K562 (cell line): Measurements from ENCODE around the gene CAPZA1. TPM values are rescaled to one million over a fixed set of nuclear protein-coding genes. Genes with fewer than 3 reads are reported as not detected.

Experiments
- GATAD2A ChIP-seq: fragments of 450-650 bp; IDR thresholded peaks from 2 replicates; pipeline ENCODE4 v1.6.1; 2017
- JUND ChIP-seq, 2 experiments: IDR thresholded peaks; 2 replicates in 1 of 2; 3 replicates in 1 of 2; pipeline ENCODE4 v1.6.1; 2011; ENCODE audit warnings: borderline replicate concordance in 2 of 2, low read depth in 2 of 2, low read length in 2 of 2, improper control_type of control experiment in 1 of 2, missing biosample characterization in 1 of 2, missing genetic modification characterization in 1 of 2, missing genetic modification reagents in 1 of 2
- KDM4B ChIP-seq, 2 experiments: fragments of 450-650 bp in 1 of 2; sonication (generic) in 1 of 2; IDR thresholded peaks; 2 replicates each; pipeline ENCODE4 v1.6.1; 2016 to 2017; ENCODE audit warnings: borderline replicate concordance in 2 of 2, antibody characterized with exemption in 1 of 2, low read depth in 1 of 2, mild to moderate bottlenecking in 1 of 2
- NR2C2 ChIP-seq, 2 experiments: fragments of 200-800 bp in 1 of 2; sonication (Bioruptor generic) in 1 of 2; sonication (generic) in 1 of 2; formaldehyde crosslinking in 1 of 2; IDR thresholded peaks; 2 replicates each; pipeline versions ENCODE4 v1.6.1 to v1.8.0; 2016 to 2022; ENCODE audit warnings: mild to moderate bottlenecking in 1 of 2, missing compliant biosample characterization in 1 of 2, missing genetic modification characterization in 1 of 2, missing genetic modification reagents in 1 of 2
- SMC3 ChIP-seq: conservative IDR thresholded peaks from 2 replicates; pipeline ENCODE4 v1.6.1; 2011; ENCODE audit warnings: low read depth, low read length, improper control_type of control experiment; ENCODE audit not compliant: insufficient read depth
- ZNF436 ChIP-seq: fragments of 250-450, 450-650 bp; sonication (Bioruptor Pico); formaldehyde crosslinking; IDR thresholded peaks from 2 replicates; pipeline ENCODE4 v1.7.0; 2020; ENCODE audit warnings: mild to moderate bottlenecking
- polyA plus RNA-seq, 8 experiments: library from polyadenylated mRNA; depleted of rRNA in 4 of 8; stranded (reverse) in 5 of 8; unstranded in 3 of 8; fragments of >200 nt; fragmentation: Nextera tagmentation in 2 of 8; fragmentation: Illumina TruSeq in 1 of 8; extraction: Ambion mirVana in 2 of 8; extraction: Trizol in 1 of 8; gene quantifications; 2 replicates each; pipeline versions ENCODE4 v1.2.1 to v1.2.3, GENCODE V29; 2011 to 2014; ENCODE audit warnings: inconsistent platforms in 1 of 8, missing spikeins in 1 of 8
- total RNA-seq, 7 experiments: library from RNA; depleted of rRNA in 6 of 7; stranded (reverse); fragments of >200 nt in 6 of 7; fragmentation: Illumina TruSeq in 2 of 7; extraction: Trizol in 2 of 7; gene quantifications; 2 replicates each; pipeline versions ENCODE4 v1.2.1 to v1.2.3, GENCODE V29; 2011 to 2021; ENCODE audit warnings: low replicate concordance in 1 of 7
- TF ChIP-seq, protein P1 (sequence below): sonication (generic); formaldehyde crosslinking; IDR thresholded peaks from 2 replicates; pipeline ENCODE4 v1.8.1; 2023; ENCODE audit warnings: mild to moderate bottlenecking, missing genetic modification reagents
- TF ChIP-seq, protein P2 (sequence below), 2 experiments: IDR thresholded peaks; 2 replicates each; pipeline ENCODE4 v1.6.1; 2012; ENCODE audit warnings: improper control_type of control experiment in 2 of 2, low read depth in 2 of 2, low read length in 2 of 2, borderline replicate concordance in 1 of 2
- TF ChIP-seq, protein P3 (sequence below): fragments of 250-450 bp; sonication (Bioruptor Pico); IDR thresholded peaks from 2 replicates; pipeline ENCODE4 v1.5.0; 2021
- TF ChIP-seq, protein P4 (sequence below): fragments of 450-650 bp; conservative IDR thresholded peaks from 2 replicates; pipeline ENCODE4 v1.6.1; 2016; ENCODE audit warnings: missing genetic modification characterization, low read depth, mild to moderate bottlenecking, control low read depth, missing compliant biosample characterization
- TF ChIP-seq, protein P5 (sequence below): fragments of 450-650 bp; formaldehyde crosslinking; IDR thresholded peaks from 2 replicates; pipeline ENCODE4 v1.4.0; 2020; ENCODE audit warnings: mild to moderate bottlenecking, mixed read lengths
- TF ChIP-seq, protein P6 (sequence below): sonication (generic); formaldehyde crosslinking; IDR thresholded peaks from 2 replicates; pipeline ENCODE4 v1.8.0; 2022; ENCODE audit warnings: mild to moderate bottlenecking, missing genetic modification reagents, borderline replicate concordance

The CAPZA1 gene
- total and polyA plus RNA-seq, 9 of the 15 experiments (the other 6 are each of a cell fraction or from before 2014, with no cell fraction given) = 237 to 1,020 (median 306) TPM

DNA sequence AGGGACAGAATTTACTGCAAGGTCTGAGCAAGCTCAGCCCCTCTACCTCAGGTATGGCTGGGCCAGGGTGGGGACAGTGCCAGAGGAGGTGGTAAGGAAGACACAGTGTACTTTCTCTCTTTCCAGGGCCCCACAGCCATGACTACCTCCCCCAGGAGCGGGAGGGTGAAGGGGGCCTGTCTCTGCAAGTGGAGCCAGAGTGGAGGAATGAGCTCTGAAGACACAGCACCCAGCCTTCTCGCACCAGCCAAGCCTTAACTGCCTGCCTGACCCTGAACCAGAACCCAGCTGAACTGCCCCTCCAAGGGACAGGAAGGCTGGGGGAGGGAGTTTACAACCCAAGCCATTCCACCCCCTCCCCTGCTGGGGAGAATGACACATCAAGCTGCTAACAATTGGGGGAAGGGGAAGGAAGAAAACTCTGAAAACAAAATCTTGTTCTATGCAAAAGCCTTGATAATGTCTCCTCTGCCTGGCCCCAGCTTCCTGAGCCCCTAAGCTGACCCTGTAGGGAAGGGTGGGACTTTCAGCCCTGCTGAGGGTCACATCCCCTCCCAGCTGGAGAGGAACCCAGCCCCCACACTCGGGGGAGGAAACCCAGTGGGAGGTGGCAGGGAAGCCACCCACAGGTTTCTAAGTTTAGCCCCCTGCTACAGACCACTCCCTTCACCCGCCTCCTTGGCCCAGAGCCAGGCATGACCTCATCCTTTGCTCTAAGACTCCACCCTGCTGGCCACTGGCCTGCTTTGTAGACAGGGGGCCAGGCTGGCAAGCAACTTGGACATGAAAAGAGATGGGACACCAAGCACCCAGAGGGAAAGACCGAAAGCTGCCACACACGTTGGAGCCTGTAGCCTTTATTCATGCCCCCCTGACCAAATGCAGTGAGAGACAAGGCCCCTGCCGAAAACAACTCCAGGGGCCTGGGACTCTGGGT is 80.9 kb downstream of the CAPZA1 start (continued):
- TF ChIP-seq, protein P1, sequence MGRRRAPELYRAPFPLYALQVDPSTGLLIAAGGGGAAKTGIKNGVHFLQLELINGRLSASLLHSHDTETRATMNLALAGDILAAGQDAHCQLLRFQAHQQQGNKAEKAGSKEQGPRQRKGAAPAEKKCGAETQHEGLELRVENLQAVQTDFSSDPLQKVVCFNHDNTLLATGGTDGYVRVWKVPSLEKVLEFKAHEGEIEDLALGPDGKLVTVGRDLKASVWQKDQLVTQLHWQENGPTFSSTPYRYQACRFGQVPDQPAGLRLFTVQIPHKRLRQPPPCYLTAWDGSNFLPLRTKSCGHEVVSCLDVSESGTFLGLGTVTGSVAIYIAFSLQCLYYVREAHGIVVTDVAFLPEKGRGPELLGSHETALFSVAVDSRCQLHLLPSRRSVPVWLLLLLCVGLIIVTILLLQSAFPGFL (CRISPR knock-in tag) = no peak
- TF ChIP-seq SMC3 = 0 out of 2 replicates have a peak, but pooled peaks have one; percentile 1
- peak; percentile 99 for TF ChIP-seq JUND (IDR thresholded peaks at IDR 0.05; ENCODE audit: borderline replicate concordance, low read depth, low read length)
- peak; percentile 99 for TF ChIP-seq JUND (tag; IDR thresholded peaks at IDR 0.05; ENCODE audit: borderline replicate concordance, low read depth, low read length)
- TF ChIP-seq NR2C2 (CRISPR knock-in tag; IDR thresholded peaks at IDR 0.05) = no peak
- TF ChIP-seq NR2C2 (tag; IDR thresholded peaks at IDR 0.05) = peak; percentile 87
- no peak for TF ChIP-seq ZNF436
- TF ChIP-seq, protein P2, sequence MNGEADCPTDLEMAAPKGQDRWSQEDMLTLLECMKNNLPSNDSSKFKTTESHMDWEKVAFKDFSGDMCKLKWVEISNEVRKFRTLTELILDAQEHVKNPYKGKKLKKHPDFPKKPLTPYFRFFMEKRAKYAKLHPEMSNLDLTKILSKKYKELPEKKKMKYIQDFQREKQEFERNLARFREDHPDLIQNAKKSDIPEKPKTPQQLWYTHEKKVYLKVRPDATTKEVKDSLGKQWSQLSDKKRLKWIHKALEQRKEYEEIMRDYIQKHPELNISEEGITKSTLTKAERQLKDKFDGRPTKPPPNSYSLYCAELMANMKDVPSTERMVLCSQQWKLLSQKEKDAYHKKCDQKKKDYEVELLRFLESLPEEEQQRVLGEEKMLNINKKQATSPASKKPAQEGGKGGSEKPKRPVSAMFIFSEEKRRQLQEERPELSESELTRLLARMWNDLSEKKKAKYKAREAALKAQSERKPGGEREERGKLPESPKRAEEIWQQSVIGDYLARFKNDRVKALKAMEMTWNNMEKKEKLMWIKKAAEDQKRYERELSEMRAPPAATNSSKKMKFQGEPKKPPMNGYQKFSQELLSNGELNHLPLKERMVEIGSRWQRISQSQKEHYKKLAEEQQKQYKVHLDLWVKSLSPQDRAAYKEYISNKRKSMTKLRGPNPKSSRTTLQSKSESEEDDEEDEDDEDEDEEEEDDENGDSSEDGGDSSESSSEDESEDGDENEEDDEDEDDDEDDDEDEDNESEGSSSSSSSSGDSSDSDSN (IDR thresholded peaks at IDR 0.05; ENCODE audit: borderline replicate concordance in 1 of 2, low read depth in 2 of 2, low read length in 2 of 2) = 0 out of 4 replicates have a peak, but pooled peaks have one; percentile 15 to 51
- TF ChIP-seq, protein P3, sequence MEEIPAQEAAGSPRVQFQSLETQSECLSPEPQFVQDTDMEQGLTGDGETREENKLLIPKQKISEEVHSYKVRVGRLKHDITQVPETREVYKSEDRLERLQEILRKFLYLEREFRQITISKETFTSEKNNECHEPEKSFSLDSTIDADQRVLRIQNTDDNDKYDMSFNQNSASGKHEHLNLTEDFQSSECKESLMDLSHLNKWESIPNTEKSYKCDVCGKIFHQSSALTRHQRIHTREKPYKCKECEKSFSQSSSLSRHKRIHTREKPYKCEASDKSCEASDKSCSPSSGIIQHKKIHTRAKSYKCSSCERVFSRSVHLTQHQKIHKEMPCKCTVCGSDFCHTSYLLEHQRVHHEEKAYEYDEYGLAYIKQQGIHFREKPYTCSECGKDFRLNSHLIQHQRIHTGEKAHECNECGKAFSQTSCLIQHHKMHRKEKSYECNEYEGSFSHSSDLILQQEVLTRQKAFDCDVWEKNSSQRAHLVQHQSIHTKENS (CRISPR knock-in tag) = no peak
- TF ChIP-seq, protein P4, sequence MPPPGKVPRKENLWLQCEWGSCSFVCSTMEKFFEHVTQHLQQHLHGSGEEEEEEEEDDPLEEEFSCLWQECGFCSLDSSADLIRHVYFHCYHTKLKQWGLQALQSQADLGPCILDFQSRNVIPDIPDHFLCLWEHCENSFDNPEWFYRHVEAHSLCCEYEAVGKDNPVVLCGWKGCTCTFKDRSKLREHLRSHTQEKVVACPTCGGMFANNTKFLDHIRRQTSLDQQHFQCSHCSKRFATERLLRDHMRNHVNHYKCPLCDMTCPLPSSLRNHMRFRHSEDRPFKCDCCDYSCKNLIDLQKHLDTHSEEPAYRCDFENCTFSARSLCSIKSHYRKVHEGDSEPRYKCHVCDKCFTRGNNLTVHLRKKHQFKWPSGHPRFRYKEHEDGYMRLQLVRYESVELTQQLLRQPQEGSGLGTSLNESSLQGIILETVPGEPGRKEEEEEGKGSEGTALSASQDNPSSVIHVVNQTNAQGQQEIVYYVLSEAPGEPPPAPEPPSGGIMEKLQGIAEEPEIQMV (tag) = no peak
- no peak; a peak in 1 of 4 replicates for TF ChIP-seq KDM4B (IDR thresholded peaks at IDR 0.05; ENCODE audit: borderline replicate concordance in 2 of 2, low read depth in 1 of 2)
- TF ChIP-seq, protein P5, sequence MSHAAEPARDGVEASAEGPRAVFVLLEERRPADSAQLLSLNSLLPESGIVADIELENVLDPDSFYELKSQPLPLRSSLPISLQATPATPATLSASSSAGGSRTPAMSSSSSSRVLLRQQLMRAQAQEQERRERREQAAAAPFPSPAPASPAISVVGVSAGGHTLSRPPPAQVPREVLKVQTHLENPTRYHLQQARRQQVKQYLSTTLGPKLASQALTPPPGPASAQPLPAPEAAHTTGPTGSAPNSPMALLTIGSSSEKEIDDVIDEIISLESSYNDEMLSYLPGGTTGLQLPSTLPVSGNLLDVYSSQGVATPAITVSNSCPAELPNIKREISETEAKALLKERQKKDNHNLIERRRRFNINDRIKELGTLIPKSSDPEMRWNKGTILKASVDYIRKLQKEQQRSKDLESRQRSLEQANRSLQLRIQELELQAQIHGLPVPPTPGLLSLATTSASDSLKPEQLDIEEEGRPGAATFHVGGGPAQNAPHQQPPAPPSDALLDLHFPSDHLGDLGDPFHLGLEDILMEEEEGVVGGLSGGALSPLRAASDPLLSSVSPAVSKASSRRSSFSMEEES (CRISPR knock-in tag) = no peak
- TF ChIP-seq, protein P6, sequence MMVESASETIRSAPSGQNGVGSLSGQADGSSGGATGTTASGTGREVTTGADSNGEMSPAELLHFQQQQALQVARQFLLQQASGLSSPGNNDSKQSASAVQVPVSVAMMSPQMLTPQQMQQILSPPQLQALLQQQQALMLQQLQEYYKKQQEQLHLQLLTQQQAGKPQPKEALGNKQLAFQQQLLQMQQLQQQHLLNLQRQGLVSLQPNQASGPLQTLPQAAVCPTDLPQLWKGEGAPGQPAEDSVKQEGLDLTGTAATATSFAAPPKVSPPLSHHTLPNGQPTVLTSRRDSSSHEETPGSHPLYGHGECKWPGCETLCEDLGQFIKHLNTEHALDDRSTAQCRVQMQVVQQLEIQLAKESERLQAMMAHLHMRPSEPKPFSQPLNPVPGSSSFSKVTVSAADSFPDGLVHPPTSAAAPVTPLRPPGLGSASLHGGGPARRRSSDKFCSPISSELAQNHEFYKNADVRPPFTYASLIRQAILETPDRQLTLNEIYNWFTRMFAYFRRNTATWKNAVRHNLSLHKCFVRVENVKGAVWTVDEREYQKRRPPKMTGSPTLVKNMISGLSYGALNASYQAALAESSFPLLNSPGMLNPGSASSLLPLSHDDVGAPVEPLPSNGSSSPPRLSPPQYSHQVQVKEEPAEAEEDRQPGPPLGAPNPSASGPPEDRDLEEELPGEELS = no peak; the same call in 1 of the 2 replicates
- TF ChIP-seq GATAD2A = peak; percentile 94
